ENCODE data around the gene STK38.
"Not testable (repeated sequence)": the region's sequence is repeated elsewhere in the genome, so short reads cannot be mapped to it uniquely, and the experiment has no call there.

Gene STK38

DNA sequence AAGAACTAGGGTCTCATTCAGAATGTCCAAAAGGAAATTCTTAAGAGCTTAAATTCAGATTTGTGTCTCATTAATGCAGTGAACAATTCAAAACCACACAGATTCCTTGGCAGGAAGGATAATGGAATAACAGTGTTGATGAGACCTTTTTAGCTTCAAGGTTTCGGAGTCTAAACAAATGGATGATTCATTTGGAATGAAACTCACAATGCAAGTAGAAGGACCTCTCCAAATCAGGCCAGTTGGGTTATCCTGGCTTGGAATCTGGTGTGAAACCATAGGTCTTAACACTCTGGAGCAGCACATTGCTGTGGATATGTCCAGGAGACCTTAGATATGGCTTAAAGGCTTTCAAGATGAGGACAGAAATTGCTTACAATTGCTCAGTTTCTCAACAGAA is 59.6 kb downstream of the STK38 start:
- DNase-seq (ENCODE audit: low spot score) = no peak

DNA sequence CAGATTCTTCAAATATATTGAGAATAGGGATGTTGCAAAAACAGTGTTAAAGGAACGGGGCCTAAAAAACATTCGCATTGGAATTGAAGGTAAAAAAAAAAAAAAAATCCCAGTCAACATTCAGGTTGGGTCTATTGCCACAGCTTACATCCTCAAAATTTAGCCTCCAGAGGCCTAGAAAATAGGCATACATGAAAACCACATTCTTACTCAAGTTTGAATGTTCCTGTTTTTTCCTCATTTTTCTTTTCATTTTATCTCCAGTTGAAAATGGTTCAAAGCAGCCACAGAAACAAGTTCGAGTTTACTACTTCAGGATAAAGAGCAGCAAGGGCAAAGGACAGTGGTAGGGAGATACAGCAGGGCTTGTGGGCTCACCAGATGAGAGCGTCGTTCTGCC is 62.5 kb downstream of the STK38 start:
- DNase-seq (ENCODE audit: low spot score) = no peak

DNA sequence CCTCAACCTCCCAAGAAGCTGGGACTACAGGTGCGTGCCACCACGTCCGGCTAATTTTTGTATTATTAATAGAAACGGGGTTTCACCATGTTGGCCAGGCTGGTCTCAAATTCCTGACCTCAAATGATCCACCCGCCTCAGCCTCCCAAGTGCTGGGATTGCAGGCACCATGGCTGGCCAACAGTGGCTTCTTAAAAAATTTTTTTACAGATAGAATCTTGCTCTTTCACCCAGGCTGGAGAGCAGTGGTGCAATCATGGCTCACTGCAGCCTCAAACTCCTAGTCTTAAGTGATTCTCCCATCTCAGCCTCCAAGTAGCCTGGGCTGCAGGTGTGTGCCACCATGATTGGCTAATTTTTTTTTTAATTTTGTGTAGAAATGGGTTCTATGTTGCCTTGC is 64.0 kb downstream of the STK38 start:
- DNase-seq (ENCODE audit: low spot score) = not testable (repeated sequence)

DNA sequence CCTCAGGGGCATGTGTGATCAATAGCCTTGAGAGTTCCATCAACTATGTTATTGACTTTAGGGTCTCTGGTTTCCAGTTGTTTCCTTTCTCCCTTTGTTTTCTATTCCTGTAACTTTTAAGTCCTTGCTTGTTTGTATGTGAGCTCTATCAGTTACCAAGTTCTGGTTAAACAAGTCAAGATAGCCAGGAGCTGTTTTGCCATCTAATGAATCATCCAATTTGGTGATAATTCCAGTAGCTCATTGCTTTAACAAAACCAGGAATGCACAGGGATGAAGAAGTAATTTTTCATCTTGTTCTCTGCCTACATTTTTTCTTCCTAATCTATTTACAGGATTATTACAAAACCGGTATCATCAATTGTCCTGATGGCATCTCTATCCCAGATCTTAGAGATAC is 68.0 kb downstream of the STK38 start:
- DNase-seq (ENCODE audit: low spot score) = no peak

DNA sequence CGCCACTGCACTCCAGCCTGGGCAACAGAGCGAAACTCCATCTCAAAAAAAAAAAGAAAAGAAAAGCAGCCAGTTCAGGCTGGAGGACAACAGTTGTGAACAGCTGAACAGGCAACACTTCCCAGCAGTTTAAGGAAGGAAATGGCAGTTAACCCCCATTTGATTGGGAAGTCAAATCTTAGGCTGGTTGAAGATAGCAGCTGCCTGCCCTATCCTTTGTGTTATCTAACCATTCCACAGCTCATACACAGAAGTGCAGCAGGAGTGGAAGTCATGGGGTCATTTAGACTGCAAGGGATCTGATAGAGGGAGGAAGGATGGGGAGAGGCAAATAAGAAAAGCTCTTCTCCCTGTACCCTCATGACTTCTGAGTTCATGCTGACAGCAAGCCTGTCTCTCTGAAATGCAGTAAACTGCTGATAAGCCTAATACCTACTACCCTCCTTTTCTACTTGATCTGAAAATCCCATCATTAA is 69.2 kb downstream of the STK38 start:
- DNase-seq (ENCODE audit: low spot score) = no peak

DNA sequence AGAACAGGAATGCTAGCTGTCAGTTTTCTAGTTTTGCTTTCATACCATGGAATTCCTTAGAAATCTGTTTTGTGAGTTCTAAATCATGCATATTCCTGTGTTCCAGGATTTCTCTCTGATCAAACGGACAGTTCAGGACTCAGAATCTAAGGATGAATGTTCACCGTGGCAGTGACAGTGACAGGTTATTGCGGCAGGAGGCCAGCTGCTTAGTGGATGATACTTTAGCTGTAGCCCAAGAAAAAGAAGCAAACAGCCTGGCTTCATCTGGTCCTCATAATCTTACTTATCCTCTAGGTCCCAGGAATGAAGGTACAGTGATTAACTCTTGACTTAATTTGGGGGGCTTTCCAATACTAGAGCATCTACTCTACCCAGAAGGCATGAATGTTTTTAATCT is 77.3 kb downstream of the STK38 start:
- DNase-seq (ENCODE audit: low spot score) = no peak

DNA sequence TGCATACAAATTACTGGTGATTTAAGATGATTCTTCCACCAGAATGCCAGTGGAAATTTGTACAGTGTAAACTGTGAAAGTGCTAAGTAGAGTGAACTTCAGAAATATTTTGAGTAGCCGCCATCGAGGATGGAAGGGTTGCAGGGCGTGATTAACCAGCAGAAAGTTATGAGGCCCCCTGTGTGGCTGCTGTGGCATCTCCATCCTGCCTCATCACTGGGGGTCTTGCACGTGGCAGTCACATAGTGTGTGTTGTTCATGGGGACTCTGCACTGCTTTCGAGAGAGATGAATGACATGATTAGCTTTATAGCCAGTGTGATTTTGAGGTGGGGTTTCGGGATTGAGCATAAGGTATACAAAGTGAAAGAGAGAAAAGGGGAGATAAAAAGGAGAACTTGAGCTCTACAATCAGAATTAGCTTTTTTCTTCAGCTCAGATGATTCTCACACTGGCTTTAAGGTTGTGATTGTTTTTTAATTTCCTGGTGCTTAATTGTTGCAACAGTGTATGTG is 78.1 kb downstream of the STK38 start:
- no peak for DNase-seq (ENCODE audit: low spot score)

DNA sequence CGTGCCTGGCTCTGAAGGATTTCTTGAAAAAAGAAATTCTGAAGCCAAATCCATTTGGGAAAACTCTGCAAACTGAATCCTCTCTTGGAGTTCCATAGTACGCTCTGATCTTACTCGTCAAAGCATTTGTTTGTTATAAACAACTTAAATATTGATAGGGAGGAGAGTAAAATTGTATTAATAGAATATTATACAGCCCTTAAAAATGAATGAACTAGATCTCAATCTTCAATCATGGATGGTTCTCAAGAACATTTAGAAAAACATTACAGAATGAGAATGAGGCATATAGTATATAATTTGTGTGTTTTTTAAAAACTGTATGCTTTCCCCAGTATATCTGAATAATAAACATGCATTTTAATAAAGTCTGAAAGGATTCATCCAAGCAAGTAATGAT is 79.7 kb downstream of the STK38 start:
- DNase-seq (ENCODE audit: low spot score) = no peak

DNA sequence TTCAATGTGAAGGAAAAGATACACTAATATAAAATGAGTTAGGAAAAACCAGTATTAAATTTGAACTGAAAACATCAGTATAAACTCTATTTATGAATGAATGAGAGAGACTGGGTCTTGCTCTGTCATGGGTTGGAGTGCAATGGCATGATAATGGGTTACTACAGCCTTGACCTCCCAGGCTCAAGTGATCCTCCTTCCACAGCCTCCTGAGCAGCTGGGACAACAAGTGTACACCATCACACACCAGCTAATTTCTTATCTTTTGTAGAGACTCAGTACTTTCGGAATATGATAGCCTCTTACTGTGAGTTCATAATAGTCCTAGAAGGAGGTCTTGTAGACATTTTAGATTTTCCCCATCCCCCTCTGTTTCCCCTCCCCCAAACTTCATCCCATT is 83.0 kb downstream of the STK38 start:
- DNase-seq (ENCODE audit: low spot score) = no peak

DNA sequence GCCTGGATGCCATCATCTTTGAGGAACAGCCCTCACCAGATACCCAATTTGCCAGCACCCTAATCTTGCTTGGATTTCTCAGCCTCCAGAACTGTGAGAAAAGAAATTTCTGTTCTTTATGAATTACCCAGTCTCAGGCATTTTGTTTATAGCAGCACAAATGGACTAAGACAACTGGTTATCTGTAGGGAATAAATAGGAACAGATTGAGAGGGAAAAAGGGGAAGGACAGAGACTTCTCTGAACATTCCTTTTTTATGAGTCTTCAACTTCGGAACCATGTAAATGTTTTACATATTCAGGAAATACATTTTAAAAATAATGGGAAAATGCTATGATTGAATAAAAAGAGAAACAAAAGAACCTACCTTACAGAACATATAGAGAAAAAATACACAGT is 83.6 kb downstream of the STK38 start:
- DNase-seq (ENCODE audit: low spot score) = no peak

DNA sequence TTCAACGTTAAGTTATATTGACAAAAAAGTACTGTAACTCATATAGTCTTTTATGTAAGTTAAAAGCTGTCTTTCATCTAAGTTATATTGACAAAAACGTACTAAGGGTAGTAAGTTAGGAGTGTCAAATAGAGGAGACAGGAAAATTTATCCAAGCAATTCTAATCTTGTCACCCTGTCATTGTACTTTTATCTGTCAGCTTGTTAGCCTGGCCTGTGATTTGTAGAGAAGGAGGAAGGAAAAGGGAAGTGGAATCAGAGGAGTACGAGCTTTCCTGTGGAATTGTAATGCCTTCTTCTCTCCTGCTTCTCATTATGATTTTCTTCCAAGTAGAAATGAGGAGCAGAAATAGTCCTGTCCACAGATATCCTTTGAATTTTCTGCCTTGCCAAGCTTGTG is 85.6 kb downstream of the STK38 start:
- DNase-seq (ENCODE audit: low spot score) = no peak

DNA sequence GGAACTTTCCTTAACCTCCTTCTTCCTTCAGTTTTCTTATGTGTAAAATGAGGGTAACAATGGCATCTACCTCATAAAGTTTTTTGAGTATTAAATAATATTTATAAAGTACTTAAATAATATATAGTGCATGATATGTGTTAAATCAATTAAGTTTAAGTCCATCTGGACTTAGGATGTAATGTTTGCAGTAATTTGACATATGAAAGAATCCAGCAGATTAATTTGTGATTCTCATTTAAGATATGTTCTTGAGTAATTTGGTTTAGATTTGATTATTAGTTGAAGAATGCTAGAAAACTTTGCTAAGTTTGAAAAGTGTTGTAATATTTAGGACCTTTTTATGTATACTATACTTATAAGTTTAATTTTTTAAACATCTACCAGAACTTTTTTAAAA is 86.4 kb downstream of the STK38 start:
- no peak for DNase-seq (ENCODE audit: low spot score)

DNA sequence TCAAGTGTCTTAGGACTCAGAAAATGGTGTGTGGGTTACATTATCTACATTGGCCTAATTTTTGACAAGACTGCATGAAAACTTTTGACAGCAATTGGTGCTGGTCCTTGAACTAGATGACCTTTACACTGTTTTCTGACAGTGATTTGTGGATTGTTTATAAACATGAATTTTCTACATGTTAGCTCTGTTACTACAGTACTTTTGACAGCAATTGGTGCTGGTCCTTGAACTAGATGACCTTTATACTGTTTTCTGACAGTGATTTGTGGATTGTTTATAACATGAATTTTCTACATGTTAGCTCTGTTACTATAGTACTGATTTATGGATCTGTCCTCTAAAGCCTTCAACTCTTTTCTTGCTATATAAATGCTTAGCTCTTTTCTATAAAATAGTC is 87.8 kb downstream of the STK38 start:
- no peak for DNase-seq (ENCODE audit: low spot score)

DNA sequence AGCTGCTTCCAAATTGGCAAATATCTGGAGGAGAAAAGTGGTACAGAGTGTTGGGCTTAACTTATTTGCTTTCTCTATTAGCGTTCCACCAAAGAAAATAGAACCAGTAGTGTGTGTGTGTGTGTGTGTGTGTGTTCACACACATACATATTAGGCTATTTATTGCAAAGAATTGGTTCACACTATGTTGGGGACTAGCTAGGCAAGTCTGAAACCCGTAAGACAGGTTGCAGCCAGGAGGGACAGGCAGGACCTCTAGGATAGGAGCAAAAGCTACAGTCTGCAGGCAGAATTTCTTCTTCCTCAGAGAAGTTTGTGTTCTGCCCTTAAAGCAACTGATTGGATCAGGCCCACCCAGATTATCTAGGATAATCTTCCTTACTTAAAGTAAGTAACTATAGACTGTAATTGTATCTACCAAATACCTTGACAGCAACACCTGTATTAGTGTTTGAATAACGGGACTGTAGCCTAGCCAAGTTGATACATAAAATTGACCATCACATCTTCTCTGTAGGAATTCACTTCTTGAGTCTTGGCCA is 91.7 kb downstream of the STK38 start:
- no peak for DNase-seq (ENCODE audit: low spot score)

DNA sequence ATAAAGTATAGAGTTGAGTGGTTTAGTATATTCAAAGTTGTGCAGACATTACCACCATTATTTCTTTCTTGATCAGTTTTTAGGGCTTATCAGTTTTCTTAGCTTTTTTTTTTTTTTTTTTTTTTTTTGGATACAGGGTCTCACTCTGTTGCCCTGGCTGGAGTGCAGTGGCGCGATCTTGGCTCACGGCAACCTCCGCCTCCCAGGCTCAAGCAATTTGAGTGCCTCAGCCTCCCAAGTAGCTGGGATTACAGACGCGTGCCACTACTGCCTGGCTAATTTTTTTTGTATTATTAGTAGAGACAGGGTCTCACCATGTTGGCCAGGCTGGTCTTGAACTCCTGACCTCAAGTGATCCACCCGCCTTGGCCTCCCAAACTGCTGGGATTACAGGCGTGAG is 94.4 kb downstream of the STK38 start:
- not testable (repeated sequence) for DNase-seq (ENCODE audit: low spot score)

DNA sequence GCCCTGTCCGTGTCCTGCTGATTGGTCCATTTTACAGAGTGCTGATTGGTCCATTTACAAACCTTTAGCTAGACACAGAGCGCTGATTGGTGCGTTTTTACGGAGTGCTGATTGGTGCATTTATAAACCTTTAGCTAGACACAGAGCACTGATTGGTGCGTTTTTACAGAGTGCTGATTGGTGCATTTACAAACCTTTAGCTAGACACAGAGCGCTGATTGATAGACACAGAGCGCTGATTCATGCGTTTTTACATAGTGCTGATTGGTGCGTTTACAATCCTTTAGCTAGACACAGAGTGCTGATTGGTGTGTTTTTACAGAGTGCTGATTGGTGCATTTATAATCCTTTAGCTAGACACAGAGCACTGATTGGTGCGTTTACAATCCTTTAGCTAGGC is 98.1 kb downstream of the STK38 start:
- not testable (repeated sequence) for DNase-seq (ENCODE audit: low spot score)

DNA sequence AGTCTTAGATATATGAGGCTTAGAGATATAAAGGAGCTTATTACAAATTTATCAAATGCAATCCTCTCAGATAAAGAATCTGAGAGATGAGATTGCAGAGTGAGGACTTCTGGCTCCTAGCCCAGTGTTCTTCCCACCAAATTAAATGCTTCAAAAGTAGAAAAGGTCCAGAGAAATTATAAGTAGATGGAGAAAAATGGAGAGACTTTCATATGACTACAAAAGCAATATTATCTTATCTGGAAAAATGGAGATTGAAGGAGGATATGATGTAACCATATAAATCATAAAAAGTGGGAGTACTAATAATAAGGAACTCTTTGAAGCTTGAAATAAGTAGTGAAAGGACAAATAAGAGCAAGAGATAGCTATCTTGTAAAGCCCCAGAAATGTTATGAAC is 101.7 kb downstream of the STK38 start:
- DNase-seq (ENCODE audit: low spot score) = no peak

DNA sequence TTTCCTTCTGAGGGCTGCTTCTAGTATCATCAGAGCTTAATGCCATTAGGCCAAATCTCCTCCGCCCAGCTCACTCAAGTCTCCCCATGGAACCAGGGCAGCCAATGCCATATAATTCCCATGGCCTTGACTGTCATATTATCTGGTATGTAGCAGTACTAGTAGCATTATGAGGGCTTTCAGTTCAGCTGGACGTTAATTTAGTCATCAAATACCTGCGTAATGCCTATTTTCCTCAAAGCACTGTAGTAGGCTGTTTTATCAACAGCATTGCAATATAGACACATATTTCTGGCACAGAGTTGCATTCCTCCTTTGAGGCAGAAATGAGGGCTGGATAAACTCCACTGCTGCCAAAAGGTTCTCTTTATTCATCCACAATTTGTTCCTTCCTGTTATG is 102.8 kb downstream of the STK38 start:
- DNase-seq (ENCODE audit: low spot score) = no peak

All from ecto neural progenitor cell (in vitro differentiated cells).